Measurements from ENCODE around the gene CDK2AP2. TPM values are rescaled to one million over a fixed set of nuclear protein-coding genes. Genes with fewer than 3 reads are reported as not detected.
"Not testable (repeated sequence)": the region's sequence is repeated elsewhere in the genome, so short reads cannot be mapped to it uniquely, and the experiment has no call there.

The CDK2AP2 gene
- total RNA-seq, 3 donors from 2014 or later (not counting 1 experiment from before 2014, with no cell fraction given): 57.9 to 67.7 (median 65.5) TPM

DNA sequence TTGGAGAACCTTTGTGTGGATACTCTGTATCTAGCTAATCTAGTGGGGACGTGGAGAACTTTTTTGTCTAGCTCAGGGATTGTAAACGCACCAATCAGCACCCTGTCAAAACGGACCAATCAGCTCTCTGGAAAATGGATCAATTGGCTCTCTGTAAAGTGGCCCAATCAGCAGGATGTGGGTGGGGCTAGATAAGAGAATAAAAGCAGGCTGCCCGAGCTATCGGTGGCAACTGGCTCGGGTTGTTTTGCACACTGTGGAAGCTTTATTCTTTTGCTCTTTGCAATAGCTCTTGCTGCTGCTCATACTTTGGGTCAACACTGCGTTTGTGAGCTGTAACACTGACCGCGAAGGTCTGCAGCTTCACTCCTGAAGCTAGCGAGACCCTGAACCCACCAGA is 31.3 kb downstream of the CDK2AP2 start:
- H3K4me1 ChIP-seq (ENCODE audit: control insufficient read depth, insufficient read depth, low read length); H3K27ac ChIP-seq (ENCODE audit: low read length); H3K27me3 ChIP-seq (ENCODE audit: control insufficient read depth, insufficient read depth, low read length); DNase-seq; H3K36me3 ChIP-seq (ENCODE audit: control insufficient read depth, insufficient read depth, low read length); H3K4me3 Mint-ChIP-seq; H3K9me3 Mint-ChIP-seq; H3K9me3 ChIP-seq (ENCODE audit: control insufficient read depth, insufficient read depth, low read length); H3K27me3 Mint-ChIP-seq (ENCODE audit: low read depth in 2 of 2); H3K4me3 ChIP-seq (ENCODE audit: low read length); ATAC-seq; H3K4me1 Mint-ChIP-seq; H3K36me3 Mint-ChIP-seq; intact Hi-C loops (cut with micrococcal nuclease); H3K27ac Mint-ChIP-seq: not testable (repeated sequence)
- 93% methylated on average over 10 of the region's 10 CpGs for WGBS (ENCODE audit: insufficient coverage)

DNA sequence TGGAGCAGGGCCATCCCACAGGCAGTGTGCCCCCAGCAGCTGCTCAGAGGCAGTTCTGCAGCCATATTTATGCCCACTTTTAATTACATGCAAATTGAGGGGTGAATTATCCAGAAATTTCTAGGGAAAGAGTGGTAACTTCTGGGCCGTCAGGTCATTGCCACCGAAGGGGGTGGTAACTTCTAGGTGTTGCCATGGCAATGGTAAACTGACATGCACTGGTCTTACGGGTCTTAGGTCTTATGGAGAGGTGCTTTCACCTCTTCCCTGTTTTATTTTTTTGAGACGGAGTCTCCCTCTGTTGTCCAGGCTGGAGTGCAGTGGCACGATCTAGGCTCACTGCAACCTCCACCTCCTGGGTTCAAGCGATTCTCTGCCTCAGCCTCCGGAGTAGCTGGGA is 35.1 kb downstream of the CDK2AP2 start:
- TF ChIP-seq, protein P1, sequence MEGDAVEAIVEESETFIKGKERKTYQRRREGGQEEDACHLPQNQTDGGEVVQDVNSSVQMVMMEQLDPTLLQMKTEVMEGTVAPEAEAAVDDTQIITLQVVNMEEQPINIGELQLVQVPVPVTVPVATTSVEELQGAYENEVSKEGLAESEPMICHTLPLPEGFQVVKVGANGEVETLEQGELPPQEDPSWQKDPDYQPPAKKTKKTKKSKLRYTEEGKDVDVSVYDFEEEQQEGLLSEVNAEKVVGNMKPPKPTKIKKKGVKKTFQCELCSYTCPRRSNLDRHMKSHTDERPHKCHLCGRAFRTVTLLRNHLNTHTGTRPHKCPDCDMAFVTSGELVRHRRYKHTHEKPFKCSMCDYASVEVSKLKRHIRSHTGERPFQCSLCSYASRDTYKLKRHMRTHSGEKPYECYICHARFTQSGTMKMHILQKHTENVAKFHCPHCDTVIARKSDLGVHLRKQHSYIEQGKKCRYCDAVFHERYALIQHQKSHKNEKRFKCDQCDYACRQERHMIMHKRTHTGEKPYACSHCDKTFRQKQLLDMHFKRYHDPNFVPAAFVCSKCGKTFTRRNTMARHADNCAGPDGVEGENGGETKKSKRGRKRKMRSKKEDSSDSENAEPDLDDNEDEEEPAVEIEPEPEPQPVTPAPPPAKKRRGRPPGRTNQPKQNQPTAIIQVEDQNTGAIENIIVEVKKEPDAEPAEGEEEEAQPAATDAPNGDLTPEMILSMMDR (IDR thresholded peaks at IDR 0.05): no peak
- intact Hi-C loops (cut with micrococcal nuclease): no loop called here
- no peaks in the 10 kb centered on the region for H3K9me3 ChIP-seq (ENCODE audit: control insufficient read depth, insufficient read depth, low read length)
- Mint-ChIP-seq H3K27ac (no peak overlapping the region), H3K27me3 (ENCODE audit: low read depth in 2 of 2) (no peaks in the 10 kb centered on the region), H3K9me3 (no peaks in the 10 kb centered on the region), H3K4me1 (peaks cover 6 to 7% of the 10 kb centered on the region in 2 donors), H3K36me3 (no peaks in the 10 kb centered on the region), H3K4me3 (no peak overlapping the region)
- H3K4me3 ChIP-seq (ENCODE audit: low read length): no peak overlapping the region
- H3K36me3 ChIP-seq (ENCODE audit: control insufficient read depth, insufficient read depth, low read length): no peaks in the 10 kb centered on the region
- no peaks in the 10 kb centered on the region for H3K27me3 ChIP-seq (ENCODE audit: control insufficient read depth, insufficient read depth, low read length)
- H3K4me1 ChIP-seq (ENCODE audit: control insufficient read depth, insufficient read depth, low read length): peaks cover 14% of the 10 kb centered on the region
- DNase-seq: no peak
- ATAC-seq: no peak
- 83% methylated on average over 6 of the region's 7 CpGs for WGBS (ENCODE audit: insufficient coverage)
- no peak overlapping the region for H3K27ac ChIP-seq (ENCODE audit: low read length)

DNA sequence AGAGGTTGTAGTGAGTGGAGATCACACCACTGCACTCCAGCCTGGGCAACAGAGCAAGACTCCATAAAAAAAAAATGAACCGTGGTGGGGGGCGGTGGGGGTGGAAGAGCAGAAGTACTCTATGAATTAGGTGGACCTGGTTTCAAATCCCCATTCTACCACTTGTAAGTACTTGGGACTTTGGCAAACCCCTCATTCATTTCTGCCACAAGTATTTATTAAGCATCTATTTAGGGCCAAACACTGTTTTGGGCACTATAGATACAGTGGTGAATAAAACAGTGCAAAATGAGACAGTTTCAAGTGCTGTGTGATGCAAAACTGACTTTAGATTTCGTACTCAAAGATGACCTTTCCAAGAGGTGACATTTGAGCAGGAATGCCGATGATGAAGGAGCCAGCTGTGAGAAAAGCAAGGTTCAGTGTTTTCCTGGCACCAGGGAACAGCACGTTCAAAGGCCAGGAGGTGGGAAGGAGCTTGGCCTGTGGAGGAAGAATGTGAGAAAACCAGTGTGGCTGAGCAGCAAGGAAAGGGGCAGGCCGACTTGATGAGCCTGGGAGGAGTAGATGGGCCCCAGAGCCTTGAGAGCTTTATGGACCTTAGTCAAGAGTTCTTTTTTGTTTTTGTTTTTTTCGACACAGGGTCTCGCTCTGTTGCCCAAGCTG is 37.5 kb downstream of the CDK2AP2 start:
- intact Hi-C loops (cut with micrococcal nuclease): no loop called here

DNA sequence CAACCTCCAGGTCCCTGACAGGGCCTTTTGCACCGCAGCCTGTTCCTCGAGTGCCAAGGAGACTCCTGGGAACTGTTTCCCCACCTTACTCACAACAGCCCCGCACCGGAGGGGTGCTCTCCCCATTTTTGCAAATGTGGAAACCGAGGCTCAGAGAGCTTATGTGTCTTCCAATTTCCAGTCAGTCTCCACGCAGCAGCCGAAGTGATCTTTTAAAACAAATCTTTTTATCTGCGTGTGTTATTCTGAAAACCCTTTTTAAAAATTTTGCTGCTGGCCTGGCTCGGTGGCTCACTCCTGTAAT is 38.5 kb downstream of the CDK2AP2 start:
- Histone ChIP-seq H3K4me3 (ENCODE audit: low read length) (peak overlapping the region; percentile 66), H3K27me3 (ENCODE audit: control insufficient read depth, insufficient read depth, low read length) (no peaks in the 10 kb centered on the region), H3K36me3 (ENCODE audit: control insufficient read depth, insufficient read depth, low read length) (peaks cover 6% of the 10 kb centered on the region), H3K27ac (ENCODE audit: low read length) (peak overlapping the region; percentile 89), H3K9me3 (ENCODE audit: control insufficient read depth, insufficient read depth, low read length) (no peaks in the 10 kb centered on the region), H3K4me1 (ENCODE audit: control insufficient read depth, insufficient read depth, low read length) (peaks cover 33% of the 10 kb centered on the region)
- DNase-seq (no peak), ATAC-seq (no peak)
- no peaks in the 10 kb centered on the region for H3K9me3 Mint-ChIP-seq
- 22% methylated on average over 9 of the region's 9 CpGs for WGBS (ENCODE audit: insufficient coverage)
- peak overlapping the region; percentile 72 for H3K4me3 Mint-ChIP-seq
- intact Hi-C loops (cut with micrococcal nuclease): loop anchor here (1.0 to 5.0 kb wide), 3 partner anchors 13 to 67 kb away; partner anchors contain the start of genes PPP1CA and TBC1D10C
- H3K27me3 Mint-ChIP-seq (ENCODE audit: low read depth in 2 of 2): no peaks in the 10 kb centered on the region
- TF ChIP-seq, protein P1 (IDR thresholded peaks at IDR 0.05): no peak
- H3K27ac Mint-ChIP-seq: peak overlapping the region; percentile 78 to 82
- no peaks in the 10 kb centered on the region for H3K36me3 Mint-ChIP-seq
- peaks cover 12 to 33% of the 10 kb centered on the region in 2 donors for H3K4me1 Mint-ChIP-seq

More for the DNA sequence above, 37.5 kb downstream of the CDK2AP2 start:
- Histone ChIP-seq H3K4me3 (ENCODE audit: low read length) (no peak overlapping the region), H3K27ac (ENCODE audit: low read length) (no peak overlapping the region), H3K36me3 (ENCODE audit: control insufficient read depth, insufficient read depth, low read length) (peaks cover 6% of the 10 kb centered on the region), H3K9me3 (ENCODE audit: control insufficient read depth, insufficient read depth, low read length) (no peaks in the 10 kb centered on the region), H3K27me3 (ENCODE audit: control insufficient read depth, insufficient read depth, low read length) (no peaks in the 10 kb centered on the region), H3K4me1 (ENCODE audit: control insufficient read depth, insufficient read depth, low read length) (peaks cover 24% of the 10 kb centered on the region)
- no peaks in the 10 kb centered on the region for H3K9me3 Mint-ChIP-seq
- no peak overlapping the region for H3K4me3 Mint-ChIP-seq
- no peak for DNase-seq
- 90% methylated on average over 8 of the region's 8 CpGs for WGBS (ENCODE audit: insufficient coverage)
- H3K4me1 Mint-ChIP-seq: peaks cover 7 to 23% of the 10 kb centered on the region in 2 donors
- no peak for ATAC-seq
- TF ChIP-seq, protein P1 (IDR thresholded peaks at IDR 0.05): no peak
- H3K36me3 Mint-ChIP-seq: no peaks in the 10 kb centered on the region
- H3K27ac Mint-ChIP-seq: no peak overlapping the region
- no peaks in the 10 kb centered on the region for H3K27me3 Mint-ChIP-seq (ENCODE audit: low read depth in 2 of 2)

All from natural killer cell (primary cell).